Sigmoid colon (tissue), 4 donors: ENCODE measurements around the gene BSND.

Experiments
- CTCF ChIP-seq, 4 experiments: fragments of 450-650 bp in 3 of 4; fragments of 200-600 bp in 1 of 4; IDR thresholded peaks; one replicate each; pipeline ENCODE4 v1.5.1; 2016 to 2019; ENCODE audit warnings: antibody characterized with exemption in 4 of 4, mild to moderate bottlenecking in 3 of 4, moderate library complexity in 2 of 4
- EP300 ChIP-seq, 4 donors: sonication (generic); formaldehyde crosslinking; IDR thresholded peaks; one replicate each; pipeline ENCODE4 v1.6.1; 2017; ENCODE audit warnings: antibody characterized with exemption in 4 of 4
- POLR2A ChIP-seq, 2 donors: fragments of 450-650 bp; IDR thresholded peaks; one replicate each; pipeline ENCODE4 v1.6.1; 2016; ENCODE audit warnings: antibody characterized with exemption in 2 of 2, mild to moderate bottlenecking in 2 of 2, moderate library complexity in 2 of 2
- POLR2AphosphoS5 ChIP-seq, 4 donors: sonication (generic); formaldehyde crosslinking; IDR thresholded peaks; one replicate each; pipeline ENCODE4 v1.6.1; 2017; ENCODE audit warnings: antibody characterized with exemption in 4 of 4

DNA sequence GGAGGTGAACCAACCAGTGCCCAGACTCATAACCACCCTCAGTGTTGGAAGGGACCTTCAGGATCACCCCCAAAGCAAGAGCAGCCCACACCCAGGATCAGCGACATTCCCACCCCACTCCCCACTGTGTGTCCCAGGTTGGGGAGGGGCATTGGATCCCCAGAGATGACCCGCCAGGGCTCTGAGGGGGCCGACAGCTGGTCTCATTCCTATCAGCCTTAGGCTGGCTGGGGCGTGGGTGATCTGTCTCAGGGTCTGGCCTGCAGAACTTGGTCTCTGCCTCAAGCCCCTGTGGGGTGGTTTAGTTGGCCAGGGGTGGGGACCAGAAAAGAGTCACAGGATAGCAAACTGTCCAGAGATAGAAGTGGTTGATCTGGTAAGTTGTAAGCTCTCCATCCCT lies 7.8 kb upstream of the BSND start:
- TF ChIP-seq POLR2A (IDR thresholded peaks at IDR 0.05), result no peak
- no peak for TF ChIP-seq POLR2AphosphoS5 (IDR thresholded peaks at IDR 0.05)
- no peak for TF ChIP-seq CTCF (IDR thresholded peaks at IDR 0.05)
- TF ChIP-seq EP300 (IDR thresholded peaks at IDR 0.05), result no peak
